HG02678 (cell line): ENCODE data around the gene TDRD9.

Source experiments
- ATAC-seq: cut with Tn5 transposase; IDR thresholded peaks from one replicate; pipeline ENCODE4 v1.9.1; 2021; ENCODE audit warnings: mild to moderate bottlenecking, moderate library complexity; ENCODE audit not compliant: unreplicated experiment

TDRD9 gene

GRCh38 chr14:103891667-103892215 is 36.5 kb upstream of the TDRD9 start:
- ATAC-seq = no peak

GRCh38 chr14:103892247-103892646 is 36.0 kb upstream of the TDRD9 start:
- no peak for ATAC-seq

- no peak for ATAC-seq
Measured at GRCh38 chr14:103894034-103894722, 34.1 kb upstream of the TDRD9 start.

DNA sequence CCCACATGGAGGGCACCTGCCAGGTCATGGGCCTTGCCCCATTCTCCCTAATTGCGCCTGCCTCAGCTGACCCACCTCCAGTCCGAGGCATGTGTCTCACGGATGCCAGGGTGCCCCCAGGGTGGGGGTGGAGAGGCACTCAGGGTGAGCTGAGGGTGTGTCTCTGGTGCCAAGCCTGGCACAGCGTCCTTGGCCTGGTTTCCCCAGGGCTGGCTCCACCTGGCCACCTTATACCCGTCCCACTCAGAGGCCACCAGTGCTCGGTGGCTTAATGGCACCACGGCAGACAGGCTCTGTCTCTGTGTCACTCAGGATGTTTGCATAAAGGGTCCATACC is 33.6 kb upstream of the TDRD9 start:
- no peak for ATAC-seq

DNA sequence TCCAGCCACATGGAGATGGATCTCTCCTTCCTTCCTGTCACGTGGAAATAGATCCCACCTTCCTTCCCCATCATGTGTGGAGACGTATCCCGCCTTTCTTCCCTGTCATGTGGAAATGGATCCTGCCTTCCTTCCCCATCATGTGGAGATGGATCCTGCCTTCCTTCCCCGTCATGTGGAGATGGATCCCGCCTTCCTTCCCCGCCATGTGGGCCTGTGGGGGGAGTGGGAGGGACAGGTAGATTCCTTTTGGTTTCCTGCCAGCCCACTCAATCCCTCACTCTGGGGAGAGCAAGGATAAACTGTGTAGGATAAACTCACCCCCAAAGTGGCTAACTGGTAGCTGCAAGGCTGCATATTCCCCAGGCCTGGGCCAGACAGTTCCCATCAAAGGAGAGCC is 31.7 kb upstream of the TDRD9 start:
- no peak for ATAC-seq

DNA sequence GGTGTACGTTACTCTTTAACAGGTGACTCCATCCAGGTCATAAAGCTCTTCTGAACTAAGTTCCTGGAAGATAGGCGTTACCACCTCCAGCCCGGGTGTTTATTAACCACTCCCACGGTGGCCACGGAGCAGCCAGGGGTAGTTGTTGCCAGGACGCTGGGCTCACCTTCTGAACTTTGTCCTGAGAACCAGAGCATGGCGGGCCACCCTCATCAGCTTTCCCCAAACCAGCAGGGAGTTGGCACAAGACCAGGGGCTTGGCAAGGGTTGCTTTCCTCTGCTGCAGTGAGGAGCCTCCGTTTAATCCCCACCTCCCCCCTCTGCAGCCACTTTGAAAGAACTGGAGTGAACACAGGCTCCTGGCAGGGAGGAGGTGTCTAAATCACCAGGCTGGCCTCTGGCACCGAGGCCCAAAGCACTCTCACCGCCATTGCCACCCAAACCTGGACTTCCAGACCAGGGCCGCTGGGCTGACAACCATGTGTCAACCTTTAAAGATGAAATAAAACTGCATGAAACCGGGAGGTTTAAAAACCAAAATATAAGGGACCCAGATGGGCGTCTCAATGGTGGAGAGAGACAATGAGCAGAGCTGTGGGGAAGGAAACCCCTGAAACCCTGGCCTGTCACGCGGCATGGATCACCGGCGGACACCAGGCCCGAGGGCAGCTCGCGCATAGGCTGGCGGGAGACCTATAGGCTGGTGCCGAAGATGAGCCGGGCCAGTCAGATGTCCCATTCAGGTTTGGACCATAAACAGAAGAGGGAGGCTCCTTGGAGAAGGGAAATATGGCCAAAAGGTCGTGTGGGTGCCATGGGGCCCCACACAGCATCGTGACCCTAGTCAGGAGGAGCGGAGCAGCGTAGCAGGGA is 30.9 kb upstream of the TDRD9 start:
- ATAC-seq = no peak

- no peak for ATAC-seq
Measured at GRCh38 chr14:103898204-103898603, 30.1 kb upstream of the TDRD9 start.

DNA sequence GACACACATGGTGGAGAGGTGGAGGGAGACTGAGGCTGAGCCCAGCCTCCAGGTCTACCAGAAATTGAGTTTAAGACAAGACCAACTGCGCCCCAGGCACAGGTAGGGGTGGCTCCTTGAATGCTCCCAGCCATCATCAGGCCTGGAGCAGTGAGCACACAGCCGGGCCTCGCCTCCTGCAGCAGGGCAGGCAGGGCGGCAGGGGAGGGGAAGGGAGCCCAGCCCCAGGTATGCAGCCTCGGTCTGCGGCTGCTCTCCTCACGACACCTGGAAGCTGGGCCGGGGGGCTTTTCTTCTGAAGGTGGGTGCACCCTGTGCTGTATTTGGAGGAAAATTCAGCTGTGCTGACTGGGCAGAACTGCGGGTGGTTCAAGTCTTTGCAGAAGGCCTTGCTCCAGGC is 29.5 kb upstream of the TDRD9 start:
- ATAC-seq = no peak

GRCh38 chr14:103899316-103899715 is 28.9 kb upstream of the TDRD9 start:
- ATAC-seq = no peak

DNA sequence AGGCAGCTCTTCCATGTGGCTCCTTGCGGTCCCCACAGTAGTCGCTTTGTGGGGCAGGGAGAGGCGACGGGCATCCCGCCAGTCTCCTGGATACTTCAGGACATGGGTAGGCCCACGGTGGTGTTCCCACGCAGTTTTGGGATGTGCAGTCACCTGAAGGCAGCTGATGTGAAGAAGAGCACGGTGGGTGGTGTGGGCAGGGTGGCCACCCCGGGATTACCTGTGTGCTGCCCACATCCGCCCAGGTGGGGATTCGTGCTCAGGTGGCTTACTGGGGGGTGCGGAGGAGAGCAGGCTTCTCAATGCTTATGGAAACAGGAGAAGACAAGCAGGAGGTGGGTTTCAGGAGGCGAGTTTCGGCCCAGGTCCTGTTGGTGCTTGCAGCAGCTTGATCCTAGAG is 28.4 kb upstream of the TDRD9 start:
- no peak for ATAC-seq

GRCh38 chr14:103904493-103905107 is 23.7 kb upstream of the TDRD9 start:
- no peak for ATAC-seq

DNA sequence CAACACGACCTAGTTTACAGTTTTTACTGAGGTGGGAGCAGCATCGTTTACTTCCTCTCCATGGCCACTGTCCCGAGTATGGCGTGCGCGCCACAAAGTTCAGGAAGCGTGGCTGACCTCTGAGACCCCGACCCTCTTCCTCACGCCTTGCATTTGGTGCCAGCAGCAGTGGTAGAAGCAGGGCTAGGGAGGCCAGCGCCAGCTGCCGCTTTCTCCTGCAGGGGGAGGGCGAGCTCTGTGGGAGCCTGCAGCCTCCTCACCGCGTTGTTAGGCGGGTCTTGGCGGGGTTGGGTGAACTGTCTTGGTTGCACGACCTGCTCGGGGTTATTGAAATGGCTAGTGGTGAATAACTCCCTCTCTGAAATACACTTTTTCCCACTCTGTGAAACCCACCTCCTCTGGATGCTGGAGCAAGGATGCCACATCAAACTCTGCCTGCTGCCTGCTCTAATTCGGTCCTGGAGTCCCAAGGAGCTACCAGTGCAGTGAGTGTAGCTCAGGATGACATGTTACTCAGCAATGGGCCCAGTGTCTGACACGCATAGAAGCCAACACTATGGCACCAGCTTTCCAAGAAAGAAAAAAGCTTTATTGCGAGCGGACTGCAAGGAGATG is 22.3 kb upstream of the TDRD9 start:
- no peak for ATAC-seq

GRCh38 chr14:103908580-103908979 is 19.7 kb upstream of the TDRD9 start:
- no peak for ATAC-seq

DNA sequence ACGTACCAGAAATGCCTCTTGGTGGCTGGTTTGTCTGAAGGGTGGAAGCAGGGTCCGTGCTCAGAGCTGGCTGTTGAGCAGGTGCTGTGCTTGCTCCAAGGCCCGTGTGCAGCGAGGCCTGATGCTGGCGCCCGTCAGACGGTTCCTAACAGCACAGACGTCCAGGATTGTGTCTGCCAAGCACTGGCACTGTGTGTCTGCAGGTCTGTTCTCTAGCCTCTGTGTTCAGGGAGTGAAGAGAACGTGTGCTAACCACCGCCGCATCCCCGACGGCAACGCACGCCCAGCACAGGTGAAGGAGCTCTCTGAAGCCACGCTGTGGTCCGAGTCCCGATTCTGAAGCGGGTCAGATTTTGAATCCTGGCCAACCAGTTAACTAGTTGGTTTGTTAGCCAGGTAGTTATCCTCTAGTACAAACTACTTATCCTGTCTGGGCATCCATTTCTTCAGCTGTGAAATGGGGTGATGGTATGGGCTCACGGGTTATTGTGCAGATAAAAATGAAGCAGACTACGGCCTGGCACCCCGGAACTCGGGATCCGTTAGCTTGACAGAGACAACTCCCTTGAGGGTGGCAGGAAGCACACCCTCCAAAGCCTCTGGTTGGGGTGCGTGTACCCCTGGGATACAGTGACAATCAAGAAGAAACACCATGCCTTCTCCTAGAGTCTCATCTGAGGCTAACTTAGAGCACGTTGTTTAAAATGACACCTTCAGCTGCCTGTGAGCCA is 18.6 kb upstream of the TDRD9 start:
- ATAC-seq = no peak

DNA sequence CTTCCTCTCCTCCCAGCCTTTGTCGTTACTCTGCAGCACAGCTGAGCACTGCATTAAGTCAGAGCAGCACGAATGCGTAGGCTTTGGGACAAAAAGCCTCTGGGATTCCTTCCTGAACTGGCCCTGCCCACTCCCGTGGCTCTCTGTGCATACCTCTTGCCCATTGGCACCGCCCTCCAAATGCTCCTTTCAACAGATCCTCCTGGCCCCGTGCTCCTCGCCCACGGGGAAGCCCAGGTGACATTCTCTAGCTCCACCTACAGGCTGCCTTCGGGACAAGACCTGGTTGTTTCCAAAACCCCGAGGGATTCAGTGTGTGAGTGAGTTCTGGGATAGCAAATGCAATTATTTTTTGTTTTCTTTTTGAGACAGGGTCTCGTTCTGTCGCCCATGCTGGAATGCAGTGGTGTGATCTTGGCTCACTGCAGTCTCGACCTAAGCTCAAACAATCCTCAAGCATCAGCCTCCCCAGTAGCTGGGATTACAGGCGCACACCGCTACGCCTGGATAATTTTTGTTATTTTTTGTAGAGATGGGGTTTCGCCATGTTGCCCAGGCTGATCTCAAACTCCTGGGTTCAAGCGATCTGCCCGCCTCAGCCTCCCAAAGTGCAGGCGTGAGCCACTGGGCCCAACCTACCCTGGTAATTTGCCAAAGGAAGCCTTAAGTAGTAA is 17.9 kb upstream of the TDRD9 start:
- peak; percentile 49 for ATAC-seq

GRCh38 chr14:103910984-103911383 is 17.3 kb upstream of the TDRD9 start:
- ATAC-seq = no peak

GRCh38 chr14:103915616-103916015 is 12.6 kb upstream of the TDRD9 start:
- no peak for ATAC-seq

DNA sequence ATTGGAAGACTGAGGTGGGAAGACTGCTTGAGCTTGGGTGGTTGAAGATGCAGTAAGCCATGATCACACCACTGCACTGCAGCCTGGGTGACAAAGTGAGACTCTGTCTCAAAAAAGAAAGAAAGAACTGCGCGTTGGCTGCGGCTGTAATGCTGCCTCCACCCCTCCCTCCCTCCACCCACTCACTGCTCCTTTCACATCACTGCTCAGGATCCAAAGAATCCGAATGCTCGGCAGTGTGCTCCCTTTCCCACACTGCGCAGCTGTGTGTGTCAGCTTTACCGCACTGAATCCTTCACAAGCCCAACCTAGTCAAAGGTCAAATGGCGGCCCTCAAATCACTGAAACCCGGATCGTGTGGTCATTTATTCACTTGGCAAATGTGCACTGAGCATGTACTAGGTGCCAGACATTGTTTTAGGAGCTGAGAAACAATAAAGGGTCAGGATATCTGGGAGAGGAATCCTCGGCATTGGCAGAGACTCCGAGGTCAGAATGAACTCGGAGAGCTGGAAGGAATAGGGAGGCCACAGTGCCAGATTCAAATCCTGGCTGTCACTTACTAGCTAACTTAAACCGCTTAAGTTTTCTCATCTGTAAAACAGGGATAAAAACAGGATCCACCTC is 11.5 kb upstream of the TDRD9 start:
- ATAC-seq = no peak

- peak; percentile 98 for ATAC-seq
Measured at GRCh38 chr14:103920981-103921854, 7.0 kb upstream of the TDRD9 start.
